Activated CD8-positive, alpha-beta memory T cell treated with anti-CD3 and anti-CD28 coated beads for 24 hours (primary cell): ENCODE results near the gene SNRPA.
"Not testable (repeated sequence)": the region's sequence is repeated elsewhere in the genome, so short reads cannot be mapped to it uniquely, and the experiment has no call there.

ENCODE experiments used
- DNase-seq: peaks from one replicate; pipeline ENCODE4 v3.0.0-alpha.2; 2020

The SNRPA gene

GRCh38 chr19:40777937-40778705, 27.1 kb downstream of the SNRPA start, which contains the start of gene RAB4B:
Gene RAB4B (plus strand): TSS chr19:40778247. CDS start chr19:40778376, 129 bp downstream.
- DNase-seq: peak; percentile 99

GRCh38 chr19:40778706-40779284, 27.8 kb downstream of the SNRPA start:
- DNase-seq: no peak

- DNase-seq: no peak
These were observed 29.6 kb downstream of the SNRPA start for GRCh38 chr19:40780582-40780981.

GRCh38 chr19:40781140-40781539, 30.1 kb downstream of the SNRPA start:
- DNase-seq: no peak

- no peak for DNase-seq
These were observed 32.7 kb downstream of the SNRPA start for GRCh38 chr19:40783711-40784110.

GRCh38 chr19:40784146-40784545, 33.1 kb downstream of the SNRPA start:
- DNase-seq: not testable (repeated sequence)

GRCh38 chr19:40785526-40785925, 34.5 kb downstream of the SNRPA start:
- no peak for DNase-seq

- no peak for DNase-seq
These were observed 35.3 kb downstream of the SNRPA start for GRCh38 chr19:40786060-40787037.

GRCh38 chr19:40791349-40791748, 40.3 kb downstream of the SNRPA start:
- DNase-seq: no peak

GRCh38 chr19:40791996-40792395, 41.0 kb downstream of the SNRPA start:
- no peak for DNase-seq

- no peak for DNase-seq
These were observed 46.4 kb downstream of the SNRPA start for GRCh38 chr19:40797166-40797962.

- peak; percentile 83 for DNase-seq
These were observed 47.1 kb downstream of the SNRPA start for GRCh38 chr19:40797963-40798682.

GRCh38 chr19:40798683-40799557, 47.9 kb downstream of the SNRPA start, which contains the start of gene EGLN2:
Gene EGLN2 (plus strand): TSS chr19:40799191. CDS start chr19:40800573, 1,382 bp downstream.
- DNase-seq: peak; percentile 100

GRCh38 chr19:40799558-40800338, 48.7 kb downstream of the SNRPA start:
- DNase-seq: no peak

GRCh38 chr19:40800339-40800996, 49.5 kb downstream of the SNRPA start:
- no peak for DNase-seq

- no peak for DNase-seq
These were observed 50.0 kb downstream of the SNRPA start for GRCh38 chr19:40800997-40801377.

GRCh38 chr19:40801426-40802299, 50.7 kb downstream of the SNRPA start:
- no peak for DNase-seq
